Measurements from ENCODE around the gene ADAM10. TPM values are rescaled to one million over a fixed set of nuclear protein-coding genes. Genes with fewer than 3 reads are reported as not detected.

The ADAM10 gene
- total and polyA plus RNA-seq, 2 of the 4 experiments (the other 2 are of a cell fraction): 110 to 185 TPM

DNA sequence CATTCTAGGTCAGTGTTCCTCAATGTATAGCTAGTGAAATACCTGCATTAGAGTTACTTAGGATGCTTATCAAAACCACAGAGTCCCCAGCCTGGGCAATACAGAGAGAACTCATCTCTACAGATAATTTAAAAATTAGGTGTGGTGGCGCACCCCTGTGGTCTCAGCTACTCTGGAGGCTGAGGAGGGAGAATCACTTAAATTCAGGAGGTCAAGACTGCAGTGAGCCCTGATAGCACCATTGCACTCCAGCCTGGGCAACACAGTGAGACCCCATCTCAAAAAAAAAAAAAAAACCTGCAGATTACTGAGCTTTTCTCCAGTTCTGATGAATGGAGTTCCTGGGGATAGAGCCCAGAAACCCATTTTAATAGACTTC is 11.5 kb upstream of the ADAM10 start:
- ATAC-seq (ENCODE audit: low read depth) (no peak), DNase-seq (no peak)
- no peak overlapping the region for H4K8ac ChIP-seq (ENCODE audit: low read depth in 2 of 2, low read length in 2 of 2)
- H3K36me3 ChIP-seq (ENCODE audit: control insufficient read depth, insufficient read depth, low read length): no peaks in the 10 kb centered on the region
- no peak overlapping the region for H2BK15ac ChIP-seq (ENCODE audit: low read depth, low read length)
- H3K27ac ChIP-seq (ENCODE audit: insufficient read depth, low read length): no peak overlapping the region
- no peak overlapping the region for H4K91ac ChIP-seq (ENCODE audit: insufficient read depth, low read depth, low read length)
- H3K18ac ChIP-seq (ENCODE audit: low read depth, low read length): no peak overlapping the region
- H3K4ac ChIP-seq (ENCODE audit: low read depth, low read length): no peak overlapping the region
- TF ChIP-seq RFX5 (IDR thresholded peaks at IDR 0.05; ENCODE audit: low read depth, low read length): no peak
- TF ChIP-seq, protein P1, sequence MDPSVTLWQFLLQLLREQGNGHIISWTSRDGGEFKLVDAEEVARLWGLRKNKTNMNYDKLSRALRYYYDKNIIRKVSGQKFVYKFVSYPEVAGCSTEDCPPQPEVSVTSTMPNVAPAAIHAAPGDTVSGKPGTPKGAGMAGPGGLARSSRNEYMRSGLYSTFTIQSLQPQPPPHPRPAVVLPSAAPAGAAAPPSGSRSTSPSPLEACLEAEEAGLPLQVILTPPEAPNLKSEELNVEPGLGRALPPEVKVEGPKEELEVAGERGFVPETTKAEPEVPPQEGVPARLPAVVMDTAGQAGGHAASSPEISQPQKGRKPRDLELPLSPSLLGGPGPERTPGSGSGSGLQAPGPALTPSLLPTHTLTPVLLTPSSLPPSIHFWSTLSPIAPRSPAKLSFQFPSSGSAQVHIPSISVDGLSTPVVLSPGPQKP (IDR thresholded peaks at IDR 0.05; ENCODE audit: borderline replicate concordance, low read depth, low read length): no peak
- H3K4me2 ChIP-seq (ENCODE audit: low read depth, low read length): no peak overlapping the region
- no peak overlapping the region for H2AK5ac ChIP-seq (ENCODE audit: low read depth, low read length)
- H3K9me3 ChIP-seq (ENCODE audit: control insufficient read depth, insufficient read depth, low read length): peaks cover 6% of the 10 kb centered on the region
- no peak overlapping the region for H2BK5ac ChIP-seq (ENCODE audit: low read depth, low read length, poor library complexity, severe bottlenecking)
- H2BK20ac ChIP-seq (ENCODE audit: low read depth, low read length): no peak overlapping the region
- no peaks in the 10 kb centered on the region for H3K79me1 ChIP-seq (ENCODE audit: low read depth in 1 of 2, low read length in 2 of 2)
- H3K4me3 ChIP-seq (ENCODE audit: insufficient read depth, low read depth, low read length): no peak overlapping the region
- in situ Hi-C loops (cut with MboI; ENCODE audit: low sequenced_read_pairs) (loop anchor here (25.0 kb wide), 1 partner anchor 524 kb away; no protein-coding TSS in a partner anchor), dilution Hi-C loops (cut with HindIII; ENCODE audit: low sequenced_read_pairs, unreplicated experiment) (no loop called here), intact Hi-C loops (cut with micrococcal nuclease) (no loop called here)
- no peak overlapping the region for H3K9ac ChIP-seq (ENCODE audit: low read depth, low read length)
- no peak overlapping the region for H3K23ac ChIP-seq (ENCODE audit: low read depth, low read length)
- no TSS peak for BruUV-seq (replicated peaks)
- H2BK120ac ChIP-seq (ENCODE audit: low read depth, low read length): no peak overlapping the region
- CTCF ChIA-PET: interaction anchor here (1.0 kb wide), 1 partner anchor 84 kb away, joined by 3 read pairs; no protein-coding TSS in a partner anchor
- H4K20me1 ChIP-seq (ENCODE audit: insufficient read depth, low read length): no peaks in the 10 kb centered on the region
- H4K5ac ChIP-seq (ENCODE audit: low read depth, low read length): no peak overlapping the region
- no peaks in the 10 kb centered on the region for H3K27me3 ChIP-seq (ENCODE audit: control insufficient read depth, insufficient read depth, low read length)
- no peaks in the 10 kb centered on the region for H3K9me1 ChIP-seq (ENCODE audit: insufficient read depth, low read length)
- H3K56ac ChIP-seq (ENCODE audit: extremely low read depth, insufficient read depth, low read length): no peak overlapping the region
- H3K4me1 ChIP-seq (ENCODE audit: control insufficient read depth, insufficient read depth, low read length): no peaks in the 10 kb centered on the region
- no CpG with 5 or more reads among the region's 1 CpG for WGBS, 2 experiments (ENCODE audit: extremely low coverage in 2 of 2, insufficient read length in 1 of 2)
- POLR2A ChIA-PET (ENCODE audit: unreplicated experiment): interaction anchor here (0.5 kb wide), 1 partner anchor 155 kb away, joined by 3 read pairs; no protein-coding TSS in a partner anchor
- no peak overlapping the region for H3K14ac ChIP-seq (replicated peaks; ENCODE audit: low read depth, low read length)
- H2AFZ ChIP-seq (replicated peaks; ENCODE audit: low read length, poor library complexity): no peak overlapping the region
- H2AK9ac ChIP-seq (replicated peaks; ENCODE audit: low read depth, low read length, poor library complexity): no peak overlapping the region
